GM19372 (cell line): ENCODE data around the gene WDR1.

Experiments
- ATAC-seq: cut with Tn5 transposase; IDR thresholded peaks from one replicate; pipeline ENCODE4 v1.9.1; 2021; ENCODE audit warnings: mild to moderate bottlenecking, low read depth, moderate library complexity; ENCODE audit not compliant: unreplicated experiment

The WDR1 gene

GRCh38 chr4:10077076-10077475, 39.5 kb downstream of the WDR1 start:
- no peak for ATAC-seq

- no peak for ATAC-seq
Measured at GRCh38 chr4:10075953-10076391, 40.6 kb downstream of the WDR1 start.

GRCh38 chr4:10075158-10075863, 41.3 kb downstream of the WDR1 start:
- ATAC-seq = no peak

GRCh38 chr4:10074767-10075105, 41.9 kb downstream of the WDR1 start:
- no peak for ATAC-seq

- no peak for ATAC-seq
Measured at GRCh38 chr4:10074076-10074766, 42.4 kb downstream of the WDR1 start.

- no peak for ATAC-seq
Measured at GRCh38 chr4:10072420-10073017, 44.1 kb downstream of the WDR1 start.

- no peak for ATAC-seq
Measured at GRCh38 chr4:10069075-10069642, 47.4 kb downstream of the WDR1 start.

GRCh38 chr4:10066670-10067651, 49.6 kb downstream of the WDR1 start:
- no peak for ATAC-seq

- no peak for ATAC-seq
Measured at GRCh38 chr4:10066206-10066605, 50.4 kb downstream of the WDR1 start.

GRCh38 chr4:10063544-10064300, 52.9 kb downstream of the WDR1 start:
- no peak for ATAC-seq

- no peak for ATAC-seq
Measured at GRCh38 chr4:10061650-10062415, 54.8 kb downstream of the WDR1 start.

- ATAC-seq = no peak
Measured at GRCh38 chr4:10058371-10058770, 58.2 kb downstream of the WDR1 start.

- ATAC-seq = no peak
Measured at GRCh38 chr4:10057023-10057395, 59.6 kb downstream of the WDR1 start.

- ATAC-seq = no peak
Measured at GRCh38 chr4:10056334-10057022, 60.1 kb downstream of the WDR1 start.

- no peak for ATAC-seq
Measured at GRCh38 chr4:10055871-10056270, 60.7 kb downstream of the WDR1 start.

GRCh38 chr4:10054571-10055041, 62.0 kb downstream of the WDR1 start:
- ATAC-seq = no peak

- no peak for ATAC-seq
Measured at GRCh38 chr4:10053635-10054453, 62.8 kb downstream of the WDR1 start.
